GM13976 (cell line): Measurements from ENCODE around the gene LCLAT1.
"Not testable (repeated sequence)": the region's sequence is repeated elsewhere in the genome, so short reads cannot be mapped to it uniquely, and the experiment has no call there.

Experiments used
- DNase-seq: peaks from one replicate; pipeline ENCODE4 v3.0.0; 2012; ENCODE audit warnings: low spot score
- CTCF ChIP-seq: IDR thresholded peaks from 2 replicates; pipeline ENCODE4 v1.5.1; 2012; ENCODE audit warnings: borderline replicate concordance, mild to moderate bottlenecking; ENCODE audit not compliant: insufficient read depth; ENCODE audit errors: extremely low read depth, missing control alignments, control extremely low read depth
- in situ Hi-C: fragments of 300-500 bp; cut with MboI; formaldehyde crosslinking; loops from one replicate; pipeline ENCODE4 v1.12.0; 2022; ENCODE audit warnings: low sequenced_read_pairs, mixed read lengths, inconsistent platforms; ENCODE audit not compliant: unreplicated experiment

Gene LCLAT1

DNA sequence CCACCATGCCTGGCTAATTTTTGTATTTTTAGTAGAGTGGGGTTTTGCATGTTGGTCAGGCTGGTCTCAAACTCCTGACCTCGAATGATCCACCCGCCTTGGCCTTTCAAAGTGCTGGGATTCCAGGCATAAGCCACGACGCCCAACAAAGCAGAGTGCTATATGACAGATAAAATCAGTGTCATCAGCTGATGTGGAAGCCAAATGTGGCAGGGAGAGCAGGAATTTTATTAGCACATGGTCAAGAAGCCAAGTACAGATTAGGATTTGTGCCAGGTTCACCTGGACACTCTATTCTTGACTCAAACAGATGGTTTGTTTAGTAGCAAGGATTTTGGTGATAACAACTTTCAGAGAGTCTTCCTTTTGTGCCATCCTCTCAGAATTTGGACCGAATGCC lies 62.7 kb downstream of the LCLAT1 start:
- in situ Hi-C loops = no loop called here
- no peak for DNase-seq
- TF ChIP-seq CTCF = no peak

DNA sequence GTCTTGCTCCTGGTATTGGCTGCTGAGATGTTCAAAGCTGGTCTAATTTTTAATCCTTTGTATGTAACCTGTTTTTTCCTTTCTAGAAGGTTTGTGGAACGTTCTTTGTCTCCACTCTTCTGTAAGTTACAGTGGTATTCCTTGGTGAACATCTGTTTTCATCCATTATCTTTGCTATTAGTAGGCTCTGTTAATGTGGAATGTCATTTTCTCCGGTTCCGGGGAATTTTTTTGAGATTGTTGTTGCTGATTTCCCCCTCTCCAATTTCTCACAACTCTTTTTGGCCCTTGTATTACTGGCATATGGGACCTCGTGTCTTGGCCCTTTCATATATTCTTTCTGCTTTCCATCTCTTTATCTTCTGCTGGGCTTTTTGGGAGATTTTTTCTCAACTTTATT lies 63.4 kb downstream of the LCLAT1 start:
- no peak for DNase-seq
- in situ Hi-C loops = no loop called here
- TF ChIP-seq CTCF = no peak

DNA sequence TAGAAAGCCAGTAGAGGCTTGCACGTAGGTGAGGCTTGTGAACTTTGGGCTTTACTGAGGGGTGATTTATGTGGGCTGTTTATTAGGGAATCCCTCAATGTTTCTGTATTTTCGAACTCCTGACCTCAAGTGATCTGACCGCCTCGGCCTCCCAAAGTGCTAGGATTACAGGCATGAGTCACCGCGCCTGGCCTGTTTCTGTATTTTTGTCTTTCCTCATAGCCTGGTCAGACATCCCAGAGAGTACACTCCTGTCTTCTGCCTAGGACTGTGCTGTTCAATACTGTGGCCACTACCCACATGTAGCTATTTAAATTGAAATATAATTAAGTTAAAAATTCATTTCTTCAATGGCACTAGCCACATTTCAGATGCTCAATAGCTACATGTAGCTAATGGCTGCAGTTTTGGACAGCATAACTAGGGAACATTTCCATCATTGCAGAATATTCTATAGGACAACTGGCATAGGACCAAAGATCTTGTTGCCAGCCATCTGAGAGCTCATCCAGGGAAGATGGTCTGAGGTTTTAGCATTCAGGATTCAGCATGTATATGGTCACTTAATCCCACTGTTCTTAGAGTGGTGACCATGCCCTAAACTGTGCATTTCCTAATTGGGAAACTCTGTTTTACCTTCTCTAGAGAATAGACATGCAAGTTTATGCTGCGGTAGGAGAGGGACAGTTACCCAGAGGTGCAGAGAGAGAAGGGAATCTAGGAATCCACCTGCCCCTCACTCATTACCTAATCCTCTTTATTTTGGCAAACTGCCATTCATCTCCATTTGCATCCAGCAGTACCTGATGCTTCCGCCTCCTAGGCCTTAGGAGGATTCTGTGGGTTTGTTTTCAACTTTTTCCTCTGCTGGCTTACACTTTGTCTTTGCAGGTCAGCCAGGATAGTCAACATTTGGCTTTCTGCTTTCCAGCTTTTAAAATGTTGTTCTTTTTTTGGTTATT lies 64.4 kb downstream of the LCLAT1 start:
- TF ChIP-seq CTCF = no peak
- in situ Hi-C loops = no loop called here
- DNase-seq = no peak

DNA sequence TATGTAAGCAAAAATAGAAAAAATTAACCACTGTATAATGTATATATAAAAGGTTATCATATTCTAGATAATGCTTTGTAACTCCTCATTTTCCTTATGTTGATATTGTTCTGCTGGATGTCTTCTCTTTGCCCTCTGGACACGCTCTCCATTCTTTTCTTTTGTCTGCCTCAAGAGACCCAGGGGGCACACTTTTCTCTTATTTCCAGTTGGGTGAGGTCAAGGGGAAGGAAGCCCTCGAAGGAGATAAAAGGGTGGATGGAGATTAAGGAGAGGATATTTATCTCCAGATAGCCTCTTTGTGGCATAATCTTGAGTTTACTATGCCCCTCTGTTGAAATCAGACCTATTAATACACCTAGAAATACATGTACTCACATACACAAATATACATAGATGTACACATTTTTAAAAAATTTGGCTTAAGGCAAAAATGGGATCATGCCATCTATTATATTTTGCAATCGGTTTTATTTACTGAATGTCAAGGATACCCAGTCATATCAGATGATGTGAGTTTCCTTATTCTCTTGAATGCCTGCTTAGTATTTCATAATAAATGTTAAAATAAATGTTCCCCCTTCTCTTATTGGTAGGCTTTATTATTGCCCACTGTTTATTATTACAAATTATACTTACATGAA lies 65.3 kb downstream of the LCLAT1 start:
- in situ Hi-C loops = no loop called here
- no peak for TF ChIP-seq CTCF
- DNase-seq = no peak

- DNase-seq, in situ Hi-C loops: not testable (repeated sequence)
Observed at GRCh38 chr2:30513649-30514048, 66.6 kb downstream of the LCLAT1 start.

GRCh38 chr2:30514134-30514847 lies 67.2 kb downstream of the LCLAT1 start:
- TF ChIP-seq CTCF = no peak
- no peak for DNase-seq
- in situ Hi-C loops = no loop called here
